ENCODE measurements around the gene TMEM221. TPM values are rescaled to one million over a fixed set of nuclear protein-coding genes. Genes with fewer than 3 reads are reported as not detected.

TMEM221 gene
- total RNA-seq, 1 experiment from 2014 or later = 3.4 TPM

GRCh38 chr19:17467471-17468301 is 19.2 kb upstream of the TMEM221 start:
- no TSS peak for BruUV-seq (replicated peaks)
- no peaks in the 10 kb centered on the region for H3K36me3 ChIP-seq (ENCODE audit: control insufficient read depth in 1 of 2, insufficient read depth in 2 of 2, low read length in 2 of 2)
- H3K9ac ChIP-seq (ENCODE audit: low read length) = no peak overlapping the region
- no peaks in the 10 kb centered on the region for H3K9me3 ChIP-seq (ENCODE audit: control insufficient read depth in 1 of 2, insufficient read depth in 1 of 2, low read depth in 1 of 2, low read length in 2 of 2)
- no peaks in the 10 kb centered on the region; the same call in 1 of the 2 replicates for H3K79me2 ChIP-seq (ENCODE audit: insufficient read depth, low read length)
- CTCF ChIA-PET = interaction anchor here (1.5 to 2.7 kb wide), 4 partner anchors 26 to 82 kb away, joined by 5 to 16 read pairs (median 6); no protein-coding TSS in a partner anchor
- no peaks in the 10 kb centered on the region for H3K9me2 ChIP-seq (ENCODE audit: insufficient read depth)
- no peak overlapping the region for H3K4me3 ChIP-seq (replicated peaks in 1 of 2; ENCODE audit: low read depth in 1 of 2, low read length in 2 of 2)
- H2AFZ ChIP-seq (ENCODE audit: low read depth, low read length, poor library complexity, severe bottlenecking) = peak overlapping the region; percentile 32
- RAD21 ChIA-PET (ENCODE audit: low non-redundant PET in 1 of 2, low total read pairs in 2 of 2, uncharacterized antibody in 2 of 2, unreplicated experiment in 2 of 2) = no interaction called here
- H3K4me1 ChIP-seq (ENCODE audit: control insufficient read depth in 1 of 2, insufficient read depth in 2 of 2, low read length in 2 of 2) = peaks cover 22 to 48% of the 10 kb centered on the region in 2 experiments
- H3K27ac ChIP-seq (ENCODE audit: low read depth, low read length) = no peak overlapping the region
- H4K20me1 ChIP-seq (ENCODE audit: insufficient read depth) = no peaks in the 10 kb centered on the region
- TF ChIP-seq JUND (IDR thresholded peaks at IDR 0.05) (no peak), POLR2A (IDR thresholded peaks at IDR 0.05; ENCODE audit: borderline replicate concordance, extremely low read depth, insufficient read depth, insufficient read length) (no peak), SIN3A (IDR thresholded peaks at IDR 0.05; ENCODE audit: low read depth) (no peak), SP1 (IDR thresholded peaks at IDR 0.05; ENCODE audit: low read depth) (no peak), ZNF274 (IDR thresholded peaks at IDR 0.05; ENCODE audit: low read depth, low read length) (no peak), EGR1 (IDR thresholded peaks at IDR 0.05; ENCODE audit: low read depth) (no peak), REST (IDR thresholded peaks at IDR 0.05; ENCODE audit: low read depth) (no peak)
- intact Hi-C loops (cut with micrococcal nuclease) = loop anchor here (2.0 kb wide), 1 partner anchor 121 kb away; no protein-coding TSS in a partner anchor
- no peak overlapping the region for H3K4me2 ChIP-seq (ENCODE audit: low read length)
- no peaks in the 10 kb centered on the region for H3K27me3 ChIP-seq (ENCODE audit: insufficient read depth, low read length)
- DNase-seq (ENCODE audit: low read depth, low spot score) = no peak
- POLR2A ChIA-PET = interaction anchor here (0.7 kb wide), 1 partner anchor 82 kb away, joined by 3 read pairs; no protein-coding TSS in a partner anchor
- ATAC-seq = no peak
